HUDEP-2 (cell line): ENCODE measurements around the gene ASTN1.

Source experiments
- DNase-seq, 76 experiments: peaks; one replicate each; lab custom pipeline; 2025; ENCODE audit not compliant: unreplicated experiment in 76 of 76; lab: John Stamatoyannopoulos, UW

ASTN1 gene

GRCh38 chr1:177165069-177165439, 542 bp upstream of the ASTN1 start:
- DNase-seq = no peak

- no peak for DNase-seq
Observed at GRCh38 chr1:177163844-177164379, 600 bp downstream of the ASTN1 start.

- no peak for DNase-seq
Observed at GRCh38 chr1:177162243-177162642, 2.3 kb downstream of the ASTN1 start.

- no peak for DNase-seq
Observed at GRCh38 chr1:177146499-177146898, 18.0 kb downstream of the ASTN1 start.

GRCh38 chr1:177145106-177146070, 19.1 kb downstream of the ASTN1 start:
- no peak for DNase-seq

GRCh38 chr1:177142791-177143271, 21.7 kb downstream of the ASTN1 start:
- DNase-seq = no peak

GRCh38 chr1:177142010-177142409, 22.5 kb downstream of the ASTN1 start:
- DNase-seq = no peak

- no peak for DNase-seq
Observed at GRCh38 chr1:177138347-177138746, 26.2 kb downstream of the ASTN1 start.

GRCh38 chr1:177137814-177138213, 26.7 kb downstream of the ASTN1 start:
- DNase-seq = no peak

GRCh38 chr1:177135250-177135649, 29.3 kb downstream of the ASTN1 start:
- DNase-seq = no peak

- no peak for DNase-seq
Observed at GRCh38 chr1:177133977-177134538, 30.5 kb downstream of the ASTN1 start.

- DNase-seq = no peak
Observed at GRCh38 chr1:177132141-177132540, 32.4 kb downstream of the ASTN1 start.

- DNase-seq = no peak
Observed at GRCh38 chr1:177131723-177132122, 32.8 kb downstream of the ASTN1 start.

- DNase-seq = no peak
Observed at GRCh38 chr1:177130451-177130945, 34.0 kb downstream of the ASTN1 start.

GRCh38 chr1:177128665-177129281, 35.7 kb downstream of the ASTN1 start:
- no peak for DNase-seq

GRCh38 chr1:177126267-177126666, 38.2 kb downstream of the ASTN1 start:
- DNase-seq = no peak

GRCh38 chr1:177124577-177125278, 39.8 kb downstream of the ASTN1 start:
- DNase-seq = peak in 1 of 76 experiments; percentile 0

- DNase-seq = no peak
Observed at GRCh38 chr1:177122461-177123251, 41.9 kb downstream of the ASTN1 start.

GRCh38 chr1:177119311-177119710, 45.2 kb downstream of the ASTN1 start:
- no peak for DNase-seq

GRCh38 chr1:177118901-177119300, 45.6 kb downstream of the ASTN1 start:
- DNase-seq = no peak
